ENCODE data around the gene WDFY3. TPM values are rescaled to one million over a fixed set of nuclear protein-coding genes. Genes with fewer than 3 reads are reported as not detected.

Gene WDFY3
- total RNA-seq, 1 experiment from 2014 or later = 42.7 TPM

- ChIA-PET POLR2A (no interaction called here), CTCF (no interaction called here)
- H3K4me1 ChIP-seq = no peaks in the 10 kb centered on the region
- Mint-ChIP-seq H3K27ac (ENCODE audit: unreplicated experiment) (no peak overlapping the region), H3K4me1 (ENCODE audit: low read depth, unreplicated experiment) (no peaks in the 10 kb centered on the region), H3K27me3 (ENCODE audit: insufficient read depth, unreplicated experiment) (no peaks in the 10 kb centered on the region), H3K9me3 (ENCODE audit: unreplicated experiment) (no peaks in the 10 kb centered on the region), H3K36me3 (ENCODE audit: insufficient read depth, unreplicated experiment) (peaks cover 16% of the 10 kb centered on the region), H3K4me3 (ENCODE audit: unreplicated experiment) (no peak overlapping the region)
- no peak for TF ChIP-seq CTCF (IDR thresholded peaks at IDR 0.05; ENCODE audit: insufficient read depth in 1 of 2, low read depth in 1 of 2, low read length in 1 of 2, severe bottlenecking in 1 of 2, unreplicated experiment in 1 of 2)
- no peaks in the 10 kb centered on the region for H3K9me3 ChIP-seq
- no peaks in the 10 kb centered on the region for H3K36me3 ChIP-seq (ENCODE audit: control insufficient read depth, insufficient read depth, low read length)
- intact Hi-C loops (cut with micrococcal nuclease; ENCODE audit: unreplicated experiment) = no loop called here
- no peak overlapping the region for H3K4me3 ChIP-seq (ENCODE audit: low read depth, low read length)
- no peak for DNase-seq
- H3K27me3 ChIP-seq (replicated peaks; ENCODE audit: control insufficient read depth, insufficient read depth, low read length) = no peaks in the 10 kb centered on the region
- no TSS peak for BruUV-seq (replicated peaks)
Measured at GRCh38 chr4:84780719-84781118, 185.8 kb downstream of the WDFY3 start.

GRCh38 chr4:84778041-84778440 is 188.4 kb downstream of the WDFY3 start:
- no peak overlapping the region for H3K27ac Mint-ChIP-seq (ENCODE audit: unreplicated experiment)
- intact Hi-C loops (cut with micrococcal nuclease; ENCODE audit: unreplicated experiment) = no loop called here

GRCh38 chr4:84767168-84767567 is 199.3 kb downstream of the WDFY3 start:
- Histone ChIP-seq H3K9me3 (no peaks in the 10 kb centered on the region), H3K27me3 (replicated peaks; ENCODE audit: control insufficient read depth, insufficient read depth, low read length) (no peaks in the 10 kb centered on the region), H3K36me3 (ENCODE audit: control insufficient read depth, insufficient read depth, low read length) (no peaks in the 10 kb centered on the region), H3K4me3 (ENCODE audit: low read depth, low read length) (no peak overlapping the region), H3K4me1 (no peaks in the 10 kb centered on the region)
- H3K27ac Mint-ChIP-seq (ENCODE audit: unreplicated experiment) = no peak overlapping the region
- DNase-seq = no peak
- ChIA-PET CTCF (no interaction called here), POLR2A (no interaction called here)
- intact Hi-C loops (cut with micrococcal nuclease; ENCODE audit: unreplicated experiment) = no loop called here
- no peaks in the 10 kb centered on the region for H3K4me1 Mint-ChIP-seq (ENCODE audit: low read depth, unreplicated experiment)
- H3K27me3 Mint-ChIP-seq (ENCODE audit: insufficient read depth, unreplicated experiment) = no peaks in the 10 kb centered on the region
- H3K9me3 Mint-ChIP-seq (ENCODE audit: unreplicated experiment) = no peaks in the 10 kb centered on the region
- no peak overlapping the region for H3K4me3 Mint-ChIP-seq (ENCODE audit: unreplicated experiment)
- no peak for TF ChIP-seq CTCF (IDR thresholded peaks at IDR 0.05; ENCODE audit: insufficient read depth in 1 of 2, low read depth in 1 of 2, low read length in 1 of 2, severe bottlenecking in 1 of 2, unreplicated experiment in 1 of 2)
- no TSS peak for BruUV-seq (replicated peaks)
- peaks cover 14% of the 10 kb centered on the region for H3K36me3 Mint-ChIP-seq (ENCODE audit: insufficient read depth, unreplicated experiment)

More at GRCh38 chr4:84778041-84778440, 188.4 kb downstream of the WDFY3 start:
- Mint-ChIP-seq H3K27me3 (ENCODE audit: insufficient read depth, unreplicated experiment) (no peaks in the 10 kb centered on the region), H3K36me3 (ENCODE audit: insufficient read depth, unreplicated experiment) (peaks cover 20% of the 10 kb centered on the region), H3K9me3 (ENCODE audit: unreplicated experiment) (no peaks in the 10 kb centered on the region), H3K4me1 (ENCODE audit: low read depth, unreplicated experiment) (no peaks in the 10 kb centered on the region), H3K4me3 (ENCODE audit: unreplicated experiment) (no peak overlapping the region)
- ChIA-PET CTCF (no interaction called here), POLR2A (no interaction called here)
- DNase-seq = no peak
- TF ChIP-seq CTCF (IDR thresholded peaks at IDR 0.05; ENCODE audit: insufficient read depth in 1 of 2, low read depth in 1 of 2, low read length in 1 of 2, severe bottlenecking in 1 of 2, unreplicated experiment in 1 of 2) = no peak
- no peaks in the 10 kb centered on the region; the same call in 1 of the 2 replicates for H3K4me1 ChIP-seq
- BruUV-seq (replicated peaks) = no TSS peak
- no peaks in the 10 kb centered on the region for H3K36me3 ChIP-seq (ENCODE audit: control insufficient read depth, insufficient read depth, low read length)
- no peak overlapping the region for H3K4me3 ChIP-seq (ENCODE audit: low read depth, low read length)
- no peaks in the 10 kb centered on the region for H3K27me3 ChIP-seq (replicated peaks; ENCODE audit: control insufficient read depth, insufficient read depth, low read length)
- H3K9me3 ChIP-seq = no peaks in the 10 kb centered on the region
